Measurements from ENCODE around the gene ZNF444.

The ZNF444 gene

GRCh38 chr19:56123266-56123891 lies 17.7 kb upstream of the ZNF444 start:
- TF ChIP-seq, protein P1, sequence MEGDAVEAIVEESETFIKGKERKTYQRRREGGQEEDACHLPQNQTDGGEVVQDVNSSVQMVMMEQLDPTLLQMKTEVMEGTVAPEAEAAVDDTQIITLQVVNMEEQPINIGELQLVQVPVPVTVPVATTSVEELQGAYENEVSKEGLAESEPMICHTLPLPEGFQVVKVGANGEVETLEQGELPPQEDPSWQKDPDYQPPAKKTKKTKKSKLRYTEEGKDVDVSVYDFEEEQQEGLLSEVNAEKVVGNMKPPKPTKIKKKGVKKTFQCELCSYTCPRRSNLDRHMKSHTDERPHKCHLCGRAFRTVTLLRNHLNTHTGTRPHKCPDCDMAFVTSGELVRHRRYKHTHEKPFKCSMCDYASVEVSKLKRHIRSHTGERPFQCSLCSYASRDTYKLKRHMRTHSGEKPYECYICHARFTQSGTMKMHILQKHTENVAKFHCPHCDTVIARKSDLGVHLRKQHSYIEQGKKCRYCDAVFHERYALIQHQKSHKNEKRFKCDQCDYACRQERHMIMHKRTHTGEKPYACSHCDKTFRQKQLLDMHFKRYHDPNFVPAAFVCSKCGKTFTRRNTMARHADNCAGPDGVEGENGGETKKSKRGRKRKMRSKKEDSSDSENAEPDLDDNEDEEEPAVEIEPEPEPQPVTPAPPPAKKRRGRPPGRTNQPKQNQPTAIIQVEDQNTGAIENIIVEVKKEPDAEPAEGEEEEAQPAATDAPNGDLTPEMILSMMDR (IDR thresholded peaks at IDR 0.05; ENCODE audit: control insufficient read depth, insufficient read depth, low read depth, low read length, missing control alignments) = no peak
- no peak overlapping the region for H3K4me3 ChIP-seq (ENCODE audit: control insufficient read depth, low read depth, low read length)
- no peak for DNase-seq (ENCODE audit: low read depth)

- no peak for DNase-seq (ENCODE audit: low read depth)
- TF ChIP-seq, protein P1 (IDR thresholded peaks at IDR 0.05; ENCODE audit: control insufficient read depth, insufficient read depth, low read depth, low read length, missing control alignments) = no peak
- no peak overlapping the region for H3K4me3 ChIP-seq (ENCODE audit: control insufficient read depth, low read depth, low read length)
Observed at GRCh38 chr19:56124578-56124977, 16.5 kb upstream of the ZNF444 start.

- H3K4me3 ChIP-seq (ENCODE audit: control insufficient read depth, low read depth, low read length) = no peak overlapping the region
- TF ChIP-seq, protein P1 (IDR thresholded peaks at IDR 0.05; ENCODE audit: control insufficient read depth, insufficient read depth, low read depth, low read length, missing control alignments) = no peak
- no peak for DNase-seq (ENCODE audit: low read depth)
Observed at GRCh38 chr19:56125806-56126590, 15.1 kb upstream of the ZNF444 start.

DNA sequence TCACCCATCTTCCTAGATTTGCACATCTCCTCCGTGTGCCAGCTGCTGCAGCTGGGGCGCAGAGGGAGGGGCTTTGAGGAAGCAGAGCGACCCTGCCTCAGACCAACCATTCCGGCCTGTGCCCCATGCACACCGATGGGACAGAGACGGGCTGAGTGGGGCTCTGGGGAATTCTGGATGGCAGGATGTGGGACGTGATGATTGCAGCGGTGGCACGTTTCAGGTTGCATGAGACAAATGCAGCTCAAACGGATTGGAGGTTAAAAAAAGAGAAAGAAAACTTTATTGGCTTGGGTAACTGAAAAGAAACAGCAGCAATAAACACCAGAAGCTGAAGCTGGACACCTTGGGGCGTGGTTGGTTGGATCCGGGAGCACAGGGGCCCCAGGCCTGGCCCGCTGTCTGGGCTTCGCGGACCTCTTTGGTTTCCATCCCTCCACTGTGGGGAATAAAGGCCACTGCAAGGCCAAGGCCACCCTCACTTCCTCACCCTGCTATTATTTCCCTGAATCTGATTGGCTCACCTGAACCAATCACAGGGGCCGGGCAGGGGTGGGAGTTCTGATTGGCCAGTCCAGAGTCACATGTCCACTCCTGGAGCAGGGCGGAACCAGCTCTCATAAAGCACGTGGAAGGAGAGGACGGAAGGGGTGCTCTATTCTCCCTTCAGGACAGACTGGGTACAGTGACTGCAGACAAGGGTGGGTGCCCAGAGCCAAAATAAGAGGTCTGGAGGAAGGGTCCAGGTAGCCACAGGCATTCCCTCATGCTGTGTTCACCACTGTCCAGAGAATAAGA lies 13.9 kb upstream of the ZNF444 start:
- no peak overlapping the region for H3K4me3 ChIP-seq (ENCODE audit: control insufficient read depth, low read depth, low read length)
- TF ChIP-seq, protein P1 (IDR thresholded peaks at IDR 0.05; ENCODE audit: control insufficient read depth, insufficient read depth, low read depth, low read length, missing control alignments) = no peak
- DNase-seq (ENCODE audit: low read depth) = no peak

DNA sequence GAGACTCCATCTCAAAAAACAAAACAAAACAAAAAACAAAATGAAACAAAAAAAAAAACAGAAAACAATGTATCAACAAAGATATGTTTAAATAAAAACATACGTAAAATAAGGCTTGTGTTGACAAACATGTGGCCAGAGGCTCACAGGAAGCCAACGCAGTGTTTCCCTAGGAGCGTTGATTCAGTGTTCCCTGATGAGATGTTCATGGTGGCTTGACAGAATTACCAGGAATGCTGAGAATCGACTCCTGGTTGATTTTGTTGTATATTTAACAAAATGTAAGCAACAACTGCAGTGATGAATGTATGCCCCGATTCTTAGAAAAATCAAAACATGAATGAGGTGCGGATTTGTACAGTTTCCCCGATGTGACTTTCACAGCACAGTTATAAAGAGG lies 11.1 kb upstream of the ZNF444 start:
- TF ChIP-seq, protein P1 (IDR thresholded peaks at IDR 0.05; ENCODE audit: control insufficient read depth, insufficient read depth, low read depth, low read length, missing control alignments) = no peak
- no peak overlapping the region for H3K4me3 ChIP-seq (ENCODE audit: control insufficient read depth, low read depth, low read length)
- no peak for DNase-seq (ENCODE audit: low read depth)

- DNase-seq (ENCODE audit: low read depth) = no peak
- TF ChIP-seq, protein P1 (IDR thresholded peaks at IDR 0.05; ENCODE audit: control insufficient read depth, insufficient read depth, low read depth, low read length, missing control alignments) = no peak
- H3K4me3 ChIP-seq (ENCODE audit: control insufficient read depth, low read depth, low read length) = no peak overlapping the region
Observed at GRCh38 chr19:56131651-56132050, 9.4 kb upstream of the ZNF444 start.

All from AG09309 (cell line).